ENCODE measurements around the gene PPFIBP2. TPM values are rescaled to one million over a fixed set of nuclear protein-coding genes. Genes with fewer than 3 reads are reported as not detected.

The PPFIBP2 gene
- total and polyA plus RNA-seq, 2 of the 13 experiments (the other 11 are each of a cell fraction or from before 2014, with no cell fraction given): 15.0 to 52.5 TPM

DNA sequence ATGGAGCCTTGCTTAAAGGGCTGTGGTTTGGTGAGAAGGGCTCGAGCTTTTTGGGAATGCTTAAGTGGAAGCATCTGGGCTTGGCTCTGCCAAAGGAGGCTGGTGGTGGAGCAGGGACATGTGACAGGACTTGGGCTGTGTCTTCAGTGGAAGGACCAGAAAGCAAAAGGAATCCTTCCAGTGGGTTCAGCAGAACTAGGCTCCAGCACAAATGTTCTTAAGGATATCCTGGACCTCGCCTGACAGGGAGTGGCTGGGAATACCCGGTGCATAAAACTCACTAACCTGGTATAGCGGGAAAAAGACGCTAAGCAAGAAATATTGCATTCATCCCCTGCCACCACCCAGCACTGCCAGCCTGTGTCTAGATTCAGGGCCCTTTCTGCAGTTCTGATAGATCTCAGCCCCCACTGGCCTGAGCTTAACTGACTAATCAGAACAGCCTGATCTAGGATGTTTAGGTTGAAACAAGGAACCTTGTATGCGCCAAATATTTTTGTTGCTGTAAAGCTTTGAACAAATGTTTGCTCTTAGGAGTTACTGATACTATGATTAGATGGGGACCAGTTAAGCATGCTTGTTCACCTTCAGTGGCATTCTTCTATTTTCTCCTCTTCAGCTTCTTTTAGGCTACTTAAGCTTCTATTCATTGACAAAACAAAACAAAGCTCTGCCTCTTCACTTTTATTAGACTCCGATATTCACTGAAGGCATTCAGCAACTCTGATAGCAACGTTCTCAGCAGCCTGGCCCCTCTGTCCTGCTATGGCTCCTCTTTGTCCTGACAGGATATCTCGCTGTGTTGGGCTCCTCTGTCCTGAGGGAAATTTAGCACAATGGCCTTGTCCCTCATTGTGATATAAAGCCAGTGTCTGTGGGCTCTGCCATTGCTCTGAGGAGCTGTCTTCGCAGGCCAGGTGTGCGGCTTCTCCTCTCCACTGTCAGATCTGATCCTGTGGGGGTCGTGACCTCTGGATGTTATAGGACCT, 25.0 kb downstream of the PPFIBP2 start (continued):
- TF ChIP-seq, protein P1, sequence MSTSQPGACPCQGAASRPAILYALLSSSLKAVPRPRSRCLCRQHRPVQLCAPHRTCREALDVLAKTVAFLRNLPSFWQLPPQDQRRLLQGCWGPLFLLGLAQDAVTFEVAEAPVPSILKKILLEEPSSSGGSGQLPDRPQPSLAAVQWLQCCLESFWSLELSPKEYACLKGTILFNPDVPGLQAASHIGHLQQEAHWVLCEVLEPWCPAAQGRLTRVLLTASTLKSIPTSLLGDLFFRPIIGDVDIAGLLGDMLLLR (CRISPR knock-in tag; IDR thresholded peaks at IDR 0.05): no peak

DNA sequence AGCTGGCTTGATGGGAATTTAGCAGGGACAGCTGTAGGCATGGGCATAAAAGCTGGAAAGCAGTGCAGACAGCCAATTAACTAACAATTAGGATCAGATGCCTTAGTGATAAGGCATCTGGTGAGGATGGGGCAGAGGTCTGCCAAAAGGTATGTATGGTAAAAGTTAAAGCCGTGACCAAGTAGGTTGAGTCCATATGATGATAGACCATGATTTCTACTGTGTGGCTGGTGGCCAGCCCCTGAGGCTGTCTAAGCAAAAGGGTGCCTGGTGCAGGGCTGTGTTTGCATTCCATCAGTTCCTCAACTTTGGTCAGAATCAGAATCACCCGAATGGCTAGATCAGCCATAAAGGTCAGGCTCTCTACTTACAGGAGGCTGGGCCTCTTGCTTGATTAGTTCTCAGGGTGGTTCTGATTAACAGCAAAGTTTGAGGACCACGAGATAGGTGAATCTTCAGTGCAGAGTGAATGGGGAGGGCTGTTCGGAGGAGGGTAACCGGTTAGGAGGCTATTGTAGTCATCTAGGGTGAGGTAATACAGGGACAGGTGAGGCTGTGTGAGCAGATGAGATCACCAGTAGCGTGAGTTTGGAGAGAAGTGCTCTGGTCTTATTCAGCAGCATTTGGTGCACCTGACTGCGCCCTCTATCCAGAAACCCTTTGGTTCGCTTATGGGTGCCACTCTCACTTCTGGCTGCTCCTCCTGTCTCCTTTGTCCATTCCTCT, 27.2 kb downstream of the PPFIBP2 start:
- Histone ChIP-seq H3K27me3 (ENCODE audit: control insufficient read depth in 1 of 2, insufficient read depth in 2 of 2, low read length in 2 of 2) (no peaks in the 10 kb centered on the region; a peak in 1 of 5 replicates), H3K27ac (ENCODE audit: extremely low read length, insufficient read depth, low read length) (no peak overlapping the region), H3K4me1 (ENCODE audit: insufficient read depth, low read length) (peaks cover 28% of the 10 kb centered on the region), H3K4me3 (replicated peaks in 1 of 3; ENCODE audit: insufficient read depth in 1 of 3, low read depth in 2 of 3, low read length in 3 of 3) (no peak overlapping the region), H3K79me2 (ENCODE audit: insufficient read depth, low read length) (no peaks in the 10 kb centered on the region), H2AFZ (ENCODE audit: low read length) (no peak overlapping the region), H3K4me2 (ENCODE audit: low read depth, low read length) (no peak overlapping the region), H4K20me1 (ENCODE audit: insufficient read depth, low read length) (peaks cover 4% of the 10 kb centered on the region; the same call in 1 of the 2 replicates), H3K9me3 (ENCODE audit: low read length) (no peaks in the 10 kb centered on the region), H3K36me3 (replicated peaks in 1 of 2; ENCODE audit: control insufficient read depth in 1 of 2, insufficient read depth in 2 of 2, low read length in 2 of 2) (no peaks in the 10 kb centered on the region), H3K9ac (ENCODE audit: insufficient read depth, low read depth, low read length) (no peak overlapping the region)
- no peak; the same call in 2 of the 3 replicates for ATAC-seq
- 76% methylated on average over 8 of the region's 8 CpGs for WGBS (ENCODE audit: low lambda C conversion rate)
- FAIRE-seq: no peak
- DNase-seq (ENCODE audit: low spot score): no peak
- in situ Hi-C loops (cut with HindIII; ENCODE audit: extremely low pct_ligation_motif_present, low pct_unique_long_range_greater_than_20kb): no loop called here
- intact Hi-C loops (cut with micrococcal nuclease; ENCODE audit: unreplicated experiment): no loop called here
- ChIA-PET POLR2A (no interaction called here), CTCF (ENCODE audit: low intra/inter-chr PET ratio, low total read pairs) (no interaction called here)
- no TSS peak for BruUV-seq (replicated peaks)
- TF ChIP-seq ASH2L (IDR thresholded peaks at IDR 0.05; ENCODE audit: insufficient read length, low read depth, low read length) (no peak), ZNF782 (CRISPR knock-in tag; IDR thresholded peaks at IDR 0.05; ENCODE audit: borderline replicate concordance) (no peak), ZNF383 (CRISPR knock-in tag; IDR thresholded peaks at IDR 0.05; ENCODE audit: borderline replicate concordance) (no peak), ZNF878 (CRISPR knock-in tag; IDR thresholded peaks at IDR 0.05) (no peak)
- TF ChIP-seq, protein P2, sequence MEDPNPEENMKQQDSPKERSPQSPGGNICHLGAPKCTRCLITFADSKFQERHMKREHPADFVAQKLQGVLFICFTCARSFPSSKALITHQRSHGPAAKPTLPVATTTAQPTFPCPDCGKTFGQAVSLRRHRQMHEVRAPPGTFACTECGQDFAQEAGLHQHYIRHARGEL (CRISPR knock-in tag; IDR thresholded peaks at IDR 0.05): no peak
- TF ChIP-seq, protein P3, sequence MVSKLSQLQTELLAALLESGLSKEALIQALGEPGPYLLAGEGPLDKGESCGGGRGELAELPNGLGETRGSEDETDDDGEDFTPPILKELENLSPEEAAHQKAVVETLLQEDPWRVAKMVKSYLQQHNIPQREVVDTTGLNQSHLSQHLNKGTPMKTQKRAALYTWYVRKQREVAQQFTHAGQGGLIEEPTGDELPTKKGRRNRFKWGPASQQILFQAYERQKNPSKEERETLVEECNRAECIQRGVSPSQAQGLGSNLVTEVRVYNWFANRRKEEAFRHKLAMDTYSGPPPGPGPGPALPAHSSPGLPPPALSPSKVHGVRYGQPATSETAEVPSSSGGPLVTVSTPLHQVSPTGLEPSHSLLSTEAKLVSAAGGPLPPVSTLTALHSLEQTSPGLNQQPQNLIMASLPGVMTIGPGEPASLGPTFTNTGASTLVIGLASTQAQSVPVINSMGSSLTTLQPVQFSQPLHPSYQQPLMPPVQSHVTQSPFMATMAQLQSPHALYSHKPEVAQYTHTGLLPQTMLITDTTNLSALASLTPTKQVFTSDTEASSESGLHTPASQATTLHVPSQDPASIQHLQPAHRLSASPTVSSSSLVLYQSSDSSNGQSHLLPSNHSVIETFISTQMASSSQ (IDR thresholded peaks at IDR 0.05; ENCODE audit: low read depth): no peak
- TF ChIP-seq, protein P3 (CRISPR knock-in tag; IDR thresholded peaks at IDR 0.05; ENCODE audit: borderline replicate concordance): no peak
- TF ChIP-seq, protein P4, sequence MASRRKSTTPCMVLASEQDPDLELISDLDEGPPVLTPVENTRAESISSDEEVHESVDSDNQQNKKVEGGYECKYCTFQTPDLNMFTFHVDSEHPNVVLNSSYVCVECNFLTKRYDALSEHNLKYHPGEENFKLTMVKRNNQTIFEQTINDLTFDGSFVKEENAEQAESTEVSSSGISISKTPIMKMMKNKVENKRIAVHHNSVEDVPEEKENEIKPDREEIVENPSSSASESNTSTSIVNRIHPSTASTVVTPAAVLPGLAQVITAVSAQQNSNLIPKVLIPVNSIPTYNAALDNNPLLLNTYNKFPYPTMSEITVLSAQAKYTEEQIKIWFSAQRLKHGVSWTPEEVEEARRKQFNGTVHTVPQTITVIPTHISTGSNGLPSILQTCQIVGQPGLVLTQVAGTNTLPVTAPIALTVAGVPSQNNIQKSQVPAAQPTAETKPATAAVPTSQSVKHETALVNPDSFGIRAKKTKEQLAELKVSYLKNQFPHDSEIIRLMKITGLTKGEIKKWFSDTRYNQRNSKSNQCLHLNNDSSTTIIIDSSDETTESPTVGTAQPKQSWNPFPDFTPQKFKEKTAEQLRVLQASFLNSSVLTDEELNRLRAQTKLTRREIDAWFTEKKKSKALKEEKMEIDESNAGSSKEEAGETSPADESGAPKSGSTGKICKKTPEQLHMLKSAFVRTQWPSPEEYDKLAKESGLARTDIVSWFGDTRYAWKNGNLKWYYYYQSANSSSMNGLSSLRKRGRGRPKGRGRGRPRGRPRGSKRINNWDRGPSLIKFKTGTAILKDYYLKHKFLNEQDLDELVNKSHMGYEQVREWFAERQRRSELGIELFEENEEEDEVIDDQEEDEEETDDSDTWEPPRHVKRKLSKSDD (CRISPR knock-in tag; IDR thresholded peaks at IDR 0.05; ENCODE audit: low read depth): no peak
